DOHH2 (cell line): ENCODE measurements around the gene NANS.

ENCODE experiments used
- EZH2phosphoT487 ChIP-seq: fragments of 200-600 bp; sonication (generic); IDR thresholded peaks from 2 replicates; pipeline ENCODE4 v1.6.1; 2017; ENCODE audit warnings: borderline replicate concordance, mild to moderate bottlenecking, antibody characterized with exemption, low read length, moderate library complexity, mixed read lengths
- TF ChIP-seq, protein P1 (sequence below): fragments of 200-600 bp; sonication (generic); IDR thresholded peaks from one replicate; pipeline ENCODE4 v1.5.1; 2014; ENCODE audit warnings: antibody characterized with exemption, mild to moderate bottlenecking, low read depth, low read length; ENCODE audit not compliant: poor library complexity, severe bottlenecking

- TF ChIP-seq, protein P1, sequence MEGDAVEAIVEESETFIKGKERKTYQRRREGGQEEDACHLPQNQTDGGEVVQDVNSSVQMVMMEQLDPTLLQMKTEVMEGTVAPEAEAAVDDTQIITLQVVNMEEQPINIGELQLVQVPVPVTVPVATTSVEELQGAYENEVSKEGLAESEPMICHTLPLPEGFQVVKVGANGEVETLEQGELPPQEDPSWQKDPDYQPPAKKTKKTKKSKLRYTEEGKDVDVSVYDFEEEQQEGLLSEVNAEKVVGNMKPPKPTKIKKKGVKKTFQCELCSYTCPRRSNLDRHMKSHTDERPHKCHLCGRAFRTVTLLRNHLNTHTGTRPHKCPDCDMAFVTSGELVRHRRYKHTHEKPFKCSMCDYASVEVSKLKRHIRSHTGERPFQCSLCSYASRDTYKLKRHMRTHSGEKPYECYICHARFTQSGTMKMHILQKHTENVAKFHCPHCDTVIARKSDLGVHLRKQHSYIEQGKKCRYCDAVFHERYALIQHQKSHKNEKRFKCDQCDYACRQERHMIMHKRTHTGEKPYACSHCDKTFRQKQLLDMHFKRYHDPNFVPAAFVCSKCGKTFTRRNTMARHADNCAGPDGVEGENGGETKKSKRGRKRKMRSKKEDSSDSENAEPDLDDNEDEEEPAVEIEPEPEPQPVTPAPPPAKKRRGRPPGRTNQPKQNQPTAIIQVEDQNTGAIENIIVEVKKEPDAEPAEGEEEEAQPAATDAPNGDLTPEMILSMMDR, result no peak
- TF ChIP-seq EZH2phosphoT487, result no peak
Measured at GRCh38 chr9:98094851-98095250, 38.3 kb downstream of the NANS start.
